B cell (primary cell): ENCODE measurements around the gene MAN1A1. TPM values are rescaled to one million over a fixed set of nuclear protein-coding genes. Genes with fewer than 3 reads are reported as not detected.

Experiments
- ATAC-seq: fragments of 200-7000 bp; cut with Tn5 transposase; one replicate; pipeline ENCODE4 v1.10.0; 2021; ENCODE audit warnings: low read depth, mild to moderate bottlenecking, moderate number of reproducible peaks, moderate library complexity
- CTCF ChIA-PET: fragments of 350-600 bp; sonication (Branson Sonifier 250); formaldehyde crosslinking; loops from one replicate; lab custom pipeline; 2021; ENCODE audit warnings: antibody characterized with exemption, inconsistent platforms; lab: Charles Lee
- POLR2A ChIA-PET: fragments of 350-600 bp; sonication (Branson Sonifier 250); formaldehyde crosslinking; loops from one replicate; lab custom pipeline; 2021; ENCODE audit warnings: antibody characterized with exemption; lab: Charles Lee
- DNase-seq: peaks from one replicate; pipeline ENCODE4 v3.0.0; 2013
- H2AFZ ChIP-seq: 2 replicates; pipeline ENCODE4 v1.6.1; 2012; ENCODE audit warnings: mild to moderate bottlenecking, low read depth, low read length; ENCODE audit not compliant: insufficient read depth, poor library complexity, severe bottlenecking
- H3K27ac ChIP-seq, 2 donors: 1 replicate in 1 of 2; 2 replicates in 1 of 2; pipeline ENCODE4 v1.5.1; 2012 to 2013; ENCODE audit warnings: low read length in 2 of 2, mild to moderate bottlenecking in 2 of 2, moderate library complexity in 1 of 2
- H3K27me3 ChIP-seq, 4 experiments: fragments of 200-600 bp in 1 of 4; sonication (generic) in 1 of 4; replicated peaks in 1 of 4; 1 replicate in 2 of 4; 2 replicates in 2 of 4; pipeline versions ENCODE4 v1.6.1 to v1.7.0; 2013 to 2016; ENCODE audit warnings: low read length in 3 of 4, mild to moderate bottlenecking in 2 of 4, mixed read lengths in 1 of 4, moderate library complexity in 1 of 4; ENCODE audit not compliant: insufficient read depth in 4 of 4, control insufficient read depth in 3 of 4; ENCODE audit errors: control extremely low read depth in 1 of 4
- H3K36me3 ChIP-seq, 2 experiments: replicated peaks in 1 of 2; 1 replicate in 1 of 2; 2 replicates in 1 of 2; pipeline versions ENCODE4 v1.6.1 to v1.7.1; 2013; ENCODE audit warnings: low read length in 1 of 2; ENCODE audit not compliant: insufficient read depth in 2 of 2, control insufficient read depth in 1 of 2; ENCODE audit errors: control extremely low read depth in 1 of 2, extremely low read depth in 1 of 2
- H3K4me1 ChIP-seq, 2 donors: fragments of 200-600 bp in 1 of 2; sonication (generic) in 1 of 2; 1 replicate in 1 of 2; 2 replicates in 1 of 2; pipeline versions ENCODE4 v1.5.1 to v1.6.1; 2013 to 2017; ENCODE audit warnings: low read length in 2 of 2; ENCODE audit not compliant: control insufficient read depth in 2 of 2, insufficient read depth in 2 of 2
- H3K4me2 ChIP-seq: replicated peaks from 2 replicates; pipeline ENCODE3; 2012; ENCODE audit warnings: mild to moderate bottlenecking, low read depth, low read length; ENCODE audit not compliant: poor library complexity, severe bottlenecking
- H3K4me3 ChIP-seq, 5 experiments: fragments of 200-600 bp in 1 of 5; sonication (generic) in 1 of 5; 1 replicate in 3 of 5; 2 replicates in 2 of 5; pipeline versions ENCODE4 v1.5.1 to v1.7.0; 2011 to 2016; ENCODE audit warnings: low read length in 4 of 5, mild to moderate bottlenecking in 4 of 5, low read depth in 2 of 5, control low read depth in 1 of 5, moderate library complexity in 1 of 5; ENCODE audit not compliant: insufficient read depth in 1 of 5; ENCODE audit errors: control extremely low read depth in 1 of 5, extremely low read depth in 1 of 5
- H3K79me2 ChIP-seq: fragments of 200-600 bp; sonication (generic); one replicate; pipeline ENCODE4 v1.6.0; 2016; ENCODE audit warnings: low read length; ENCODE audit not compliant: control insufficient read depth, insufficient read depth
- H3K9ac ChIP-seq: fragments of 200-600 bp; sonication (generic); 2 replicates; pipeline ENCODE4 v1.6.1; 2017; ENCODE audit warnings: mild to moderate bottlenecking, low read length, moderate library complexity
- H3K9me3 ChIP-seq, 3 donors: one replicate each; pipeline versions ENCODE4 v1.6.1 to v1.7.1; 2013; ENCODE audit warnings: low read length in 2 of 3; ENCODE audit not compliant: control insufficient read depth in 2 of 3, insufficient read depth in 1 of 3; ENCODE audit errors: control extremely low read depth in 1 of 3
- H4K20me1 ChIP-seq: 2 replicates; pipeline ENCODE4 v1.6.0; 2012; ENCODE audit warnings: mild to moderate bottlenecking, low read length; ENCODE audit not compliant: insufficient read depth, control insufficient read depth, poor library complexity, severe bottlenecking
- H3K27ac Mint-ChIP-seq: one replicate; pipeline ENCODE4 v1.8.0; 2021; ENCODE audit warnings: mixed read lengths
- H3K27me3 Mint-ChIP-seq: one replicate; pipeline ENCODE4 v1.8.0; 2021; ENCODE audit warnings: mixed read lengths
- H3K4me1 Mint-ChIP-seq: one replicate; pipeline ENCODE4 v1.8.0; 2021; ENCODE audit warnings: mixed read lengths
- H3K4me3 Mint-ChIP-seq: one replicate; pipeline ENCODE4 v1.8.0; 2021; ENCODE audit warnings: mixed read lengths
- H3K9me3 Mint-ChIP-seq: one replicate; pipeline ENCODE4 v1.8.0; 2022; ENCODE audit warnings: mixed read lengths; ENCODE audit not compliant: insufficient read depth
- CTCF ChIP-seq: fragments of 200-600 bp; IDR thresholded peaks from one replicate; pipeline ENCODE4 v1.8.0; 2022; ENCODE audit warnings: antibody characterized with exemption, mild to moderate bottlenecking
- EZH2 ChIP-seq: IDR thresholded peaks from 2 replicates; pipeline ENCODE4 v1.6.1; 2012; ENCODE audit warnings: borderline replicate concordance, low read depth, mild to moderate bottlenecking, moderate library complexity, low read length; ENCODE audit not compliant: insufficient read depth, poor library complexity, severe bottlenecking
- WGBS: methylation state at CpG from one replicate; pipeline ENCODE4 v1.1.5; 2013; ENCODE audit warnings: missing lambda C conversion rate; ENCODE audit not compliant: insufficient coverage; 5-methylcytosine and 5-hydroxymethylcytosine counted together
- intact Hi-C: fragments of 100-400 bp; cut with micrococcal nuclease; formaldehyde crosslinking; loops from one replicate; pipeline ENCODE4 v1.10.0; 2022
- polyA plus RNA-seq: library from polyadenylated mRNA; depleted of rRNA; stranded (reverse); fragments of >200 nt; gene quantifications from 2 replicates; pipeline ENCODE4 v1.2.3, GENCODE V29; 2012
- total RNA-seq, 2 donors: library from RNA; stranded (reverse); fragments of 120-200 nt in 1 of 2; gene quantifications; 1 replicate in 1 of 2; 2 replicates in 1 of 2; pipeline versions ENCODE4 v1.2.3 to v1.2.4, GENCODE V29; 2013 to 2022

MAN1A1 gene
- total and polyA plus RNA-seq, 2 donors (not counting 1 experiment from before 2014, with no cell fraction given): 5.1 to 31.7 TPM

GRCh38 chr6:119215309-119215708 lies 134.3 kb downstream of the MAN1A1 start:
- Mint-ChIP-seq H3K4me3 (no peak overlapping the region), H3K27me3 (no peaks in the 10 kb centered on the region)
- no peak overlapping the region for H3K4me3 ChIP-seq

GRCh38 chr6:119210596-119210995 lies 139.0 kb downstream of the MAN1A1 start:
- no peak for DNase-seq
- ATAC-seq: no peak
- intact Hi-C loops: no loop called here
- Histone ChIP-seq H3K4me3 (no peak overlapping the region), H3K4me1 (peaks cover 3 to 10% of the 10 kb centered on the region in 2 donors), H3K27me3 (no peaks in the 10 kb centered on the region), H3K4me2 (no peak overlapping the region), H3K36me3 (no peaks in the 10 kb centered on the region), H3K79me2 (no peaks in the 10 kb centered on the region), H2AFZ (no peak overlapping the region), H3K9ac (no peak overlapping the region), H3K27ac (no peak overlapping the region), H4K20me1 (no peaks in the 10 kb centered on the region), H3K9me3 (no peaks in the 10 kb centered on the region)
- peaks cover 19% of the 10 kb centered on the region for H3K4me1 Mint-ChIP-seq
- H3K4me3 Mint-ChIP-seq: no peak overlapping the region
- H3K9me3 Mint-ChIP-seq: no peaks in the 10 kb centered on the region
- ChIA-PET CTCF (no interaction called here), POLR2A (no interaction called here)
- H3K27ac Mint-ChIP-seq: no peak overlapping the region
- no peaks in the 10 kb centered on the region for H3K27me3 Mint-ChIP-seq
- TF ChIP-seq CTCF (no peak), EZH2 (no peak)

More at GRCh38 chr6:119215309-119215708, 134.3 kb downstream of the MAN1A1 start:
- Histone ChIP-seq H3K9ac (no peak overlapping the region), H4K20me1 (no peaks in the 10 kb centered on the region), H3K9me3 (no peaks in the 10 kb centered on the region), H3K4me2 (no peak overlapping the region), H3K27ac (no peak overlapping the region), H3K79me2 (no peaks in the 10 kb centered on the region), H3K36me3 (peaks cover 0 to 1% of the 10 kb centered on the region in 2 experiments), H3K27me3 (no peaks in the 10 kb centered on the region), H3K4me1 (no peaks in the 10 kb centered on the region), H2AFZ (no peak overlapping the region)
- TF ChIP-seq CTCF (no peak), EZH2 (no peak)
- CTCF ChIA-PET: no interaction called here
- POLR2A ChIA-PET: no interaction called here
- Mint-ChIP-seq H3K9me3 (no peaks in the 10 kb centered on the region), H3K4me1 (no peaks in the 10 kb centered on the region), H3K27ac (no peak overlapping the region)
- intact Hi-C loops: no loop called here
- no peak for DNase-seq
- ATAC-seq: no peak
- WGBS: no CpG with 5 or more reads among the region's 1 CpG
